Nephron progenitor cell (in vitro differentiated cells): ENCODE measurements around the gene ZDHHC17.

Experiments
- DNase-seq: peaks from one replicate; pipeline ENCODE4 v3.0.0; 2021
- H3K27ac Mint-ChIP-seq: 2 replicates; pipeline ENCODE4 v1.8.0; 2021; ENCODE audit warnings: mild to moderate bottlenecking, moderate library complexity, mixed read lengths
- H3K27me3 Mint-ChIP-seq: 2 replicates; pipeline ENCODE4 v1.8.0; 2021; ENCODE audit warnings: mild to moderate bottlenecking, low read depth, mixed read lengths; ENCODE audit not compliant: poor library complexity
- H3K36me3 Mint-ChIP-seq: 2 replicates; pipeline ENCODE4 v1.8.0; 2021; ENCODE audit warnings: low read depth, mixed read lengths
- H3K4me1 Mint-ChIP-seq: 2 replicates; pipeline ENCODE4 v1.8.0; 2021; ENCODE audit warnings: mixed read lengths
- H3K4me3 Mint-ChIP-seq: 2 replicates; pipeline ENCODE4 v1.8.0; 2021; ENCODE audit warnings: mild to moderate bottlenecking, moderate library complexity, mixed read lengths
- H3K9me3 Mint-ChIP-seq: 2 replicates; pipeline ENCODE4 v1.8.0; 2021; ENCODE audit warnings: mild to moderate bottlenecking, moderate library complexity, mixed read lengths
- CTCF ChIP-seq: fragments of 200-600 bp; sonication (generic); IDR thresholded peaks from 2 replicates; pipeline ENCODE4 v1.5.0; 2021; ENCODE audit warnings: antibody characterized with exemption

The ZDHHC17 gene

GRCh38 chr12:76891609-76892008 lies 127.7 kb downstream of the ZDHHC17 start:
- Mint-ChIP-seq H3K27me3 (peaks cover 2% of the 10 kb centered on the region), H3K27ac (no peak overlapping the region), H3K36me3 (peaks cover 12% of the 10 kb centered on the region), H3K4me1 (peaks cover 11% of the 10 kb centered on the region), H3K9me3 (peaks cover 40% of the 10 kb centered on the region), H3K4me3 (no peak overlapping the region)
- DNase-seq = no peak
- TF ChIP-seq CTCF = no peak

DNA sequence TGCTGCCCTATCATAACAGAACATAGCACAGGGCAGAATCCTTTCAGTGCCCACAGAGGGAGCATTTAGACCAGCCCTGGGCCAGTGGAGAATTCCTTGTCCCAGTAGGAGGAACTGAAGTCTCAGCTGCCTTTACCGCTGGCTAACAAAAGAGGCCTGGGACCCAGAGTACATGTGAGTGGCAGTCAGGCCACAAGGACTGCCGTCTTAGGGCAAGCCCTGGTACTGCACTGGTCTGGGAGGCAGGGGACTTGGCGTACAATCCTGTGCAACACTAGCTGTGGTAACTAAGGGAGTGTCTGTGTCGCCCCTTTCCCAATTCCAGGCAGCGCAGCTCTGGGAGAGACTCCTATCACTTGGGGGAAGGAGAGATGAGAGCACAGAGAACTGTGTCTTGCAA lies 131.9 kb downstream of the ZDHHC17 start:
- peaks cover 10% of the 10 kb centered on the region for H3K27me3 Mint-ChIP-seq
- H3K36me3 Mint-ChIP-seq = peaks cover 12% of the 10 kb centered on the region
- no peak for DNase-seq
- no peak for TF ChIP-seq CTCF
- H3K4me1 Mint-ChIP-seq = peaks cover under 1% of the 10 kb centered on the region
- no peak overlapping the region for H3K4me3 Mint-ChIP-seq
- peaks cover 49% of the 10 kb centered on the region for H3K9me3 Mint-ChIP-seq
- no peak overlapping the region for H3K27ac Mint-ChIP-seq

DNA sequence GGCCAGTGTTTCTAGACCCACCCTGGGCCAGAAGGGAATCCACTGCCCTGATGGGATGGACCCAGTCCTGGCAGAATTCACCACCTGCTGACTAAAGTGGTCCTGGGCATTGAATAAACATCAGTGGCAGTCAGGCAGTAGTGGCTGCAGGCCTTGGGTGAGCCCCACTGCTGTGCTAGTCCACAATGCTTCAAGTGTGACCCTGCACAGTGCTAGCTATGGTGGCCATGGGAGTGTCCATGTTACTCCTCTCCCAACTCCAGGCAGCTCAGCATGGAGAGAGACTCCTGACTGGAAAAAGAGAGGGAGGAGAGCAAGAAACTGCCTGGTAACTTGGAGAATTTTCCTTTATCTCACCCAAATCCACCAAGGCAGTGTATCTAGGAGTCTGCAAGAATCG lies 132.4 kb downstream of the ZDHHC17 start:
- peaks cover 49% of the 10 kb centered on the region for H3K9me3 Mint-ChIP-seq
- no peak for TF ChIP-seq CTCF
- H3K27ac Mint-ChIP-seq = no peak overlapping the region
- H3K27me3 Mint-ChIP-seq = peaks cover 10% of the 10 kb centered on the region
- peaks cover 12% of the 10 kb centered on the region for H3K36me3 Mint-ChIP-seq
- DNase-seq = no peak
- no peaks in the 10 kb centered on the region for H3K4me1 Mint-ChIP-seq
- H3K4me3 Mint-ChIP-seq = no peak overlapping the region

GRCh38 chr12:76898442-76898841 lies 134.5 kb downstream of the ZDHHC17 start:
- H3K4me1 Mint-ChIP-seq = peaks cover 6% of the 10 kb centered on the region
- DNase-seq = no peak
- H3K9me3 Mint-ChIP-seq = peaks cover 36% of the 10 kb centered on the region
- H3K27ac Mint-ChIP-seq = no peak overlapping the region
- H3K27me3 Mint-ChIP-seq = peaks cover 10% of the 10 kb centered on the region
- TF ChIP-seq CTCF = no peak
- H3K36me3 Mint-ChIP-seq = peaks cover 4% of the 10 kb centered on the region
- no peak overlapping the region for H3K4me3 Mint-ChIP-seq

GRCh38 chr12:76899522-76899921 lies 135.6 kb downstream of the ZDHHC17 start:
- Mint-ChIP-seq H3K4me3 (no peak overlapping the region), H3K27me3 (peaks cover 10% of the 10 kb centered on the region), H3K36me3 (peaks cover 4% of the 10 kb centered on the region), H3K4me1 (peaks cover 6% of the 10 kb centered on the region), H3K27ac (no peak overlapping the region), H3K9me3 (peaks cover 26% of the 10 kb centered on the region)
- no peak for TF ChIP-seq CTCF
- no peak for DNase-seq

GRCh38 chr12:76901628-76902380 lies 137.9 kb downstream of the ZDHHC17 start:
- no peak for TF ChIP-seq CTCF
- H3K4me3 Mint-ChIP-seq = no peak overlapping the region
- H3K9me3 Mint-ChIP-seq = peaks cover 10% of the 10 kb centered on the region
- H3K4me1 Mint-ChIP-seq = peaks cover 6% of the 10 kb centered on the region
- no peak for DNase-seq
- no peaks in the 10 kb centered on the region for H3K36me3 Mint-ChIP-seq
- no peak overlapping the region for H3K27ac Mint-ChIP-seq
- peaks cover 6% of the 10 kb centered on the region for H3K27me3 Mint-ChIP-seq
